HPDE6-E6E7 (cell line): ENCODE data around the gene CTSV.
A peak's percentile ranks its signal among the peaks of the same experiment; 100 is the strongest.
"Not testable (repeated sequence)": the region's sequence is repeated elsewhere in the genome, so short reads cannot be mapped to it uniquely, and the experiment has no call there.

ENCODE experiments used
- DNase-seq: peaks from one replicate; pipeline ENCODE4 v3.0.0; 2011; ENCODE audit warnings: missing footprints; ENCODE audit errors: extremely low spot score

The CTSV gene

GRCh38 chr9:97041898-97042297, 3.0 kb upstream of the CTSV start:
- DNase-seq = peak; percentile 42

DNA sequence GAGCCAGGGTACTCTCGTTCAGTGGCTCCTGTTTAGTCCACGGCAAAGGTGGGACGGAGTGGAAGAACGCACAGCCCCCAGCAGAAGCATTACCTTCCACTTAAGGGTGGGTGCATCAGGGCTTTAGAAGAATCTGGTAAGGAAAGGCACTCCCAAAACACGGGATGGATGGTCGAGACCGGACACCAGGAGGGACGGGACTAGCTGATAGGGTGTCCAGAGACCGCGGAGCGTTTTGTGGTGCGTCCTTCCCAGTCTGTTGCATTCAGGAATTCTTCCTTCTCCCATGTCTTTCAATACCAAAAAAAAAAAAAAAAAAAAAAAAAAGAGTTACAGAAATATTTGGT, 545 bp upstream of the CTSV start:
- peak; percentile 48 for DNase-seq

DNA sequence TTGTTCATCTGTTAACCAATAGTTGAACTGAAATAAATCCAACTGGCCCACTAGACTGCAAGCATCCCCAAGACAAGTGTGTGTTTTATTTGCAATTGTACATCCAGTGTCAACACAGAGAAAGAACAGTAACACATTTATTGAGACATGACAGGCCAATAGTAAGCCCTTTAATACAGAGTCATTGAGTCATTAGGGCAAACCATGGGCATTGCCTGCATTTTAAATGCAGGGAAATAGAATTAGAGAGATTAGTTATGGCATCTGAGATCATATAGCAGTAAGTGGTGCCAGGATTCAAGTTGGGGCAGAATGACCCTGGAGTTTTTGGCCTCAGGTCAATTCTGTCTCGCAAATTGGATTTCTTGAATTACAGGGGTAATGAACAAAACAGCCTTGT, 15.4 kb downstream of the CTSV start:
- DNase-seq = not testable (repeated sequence)

DNA sequence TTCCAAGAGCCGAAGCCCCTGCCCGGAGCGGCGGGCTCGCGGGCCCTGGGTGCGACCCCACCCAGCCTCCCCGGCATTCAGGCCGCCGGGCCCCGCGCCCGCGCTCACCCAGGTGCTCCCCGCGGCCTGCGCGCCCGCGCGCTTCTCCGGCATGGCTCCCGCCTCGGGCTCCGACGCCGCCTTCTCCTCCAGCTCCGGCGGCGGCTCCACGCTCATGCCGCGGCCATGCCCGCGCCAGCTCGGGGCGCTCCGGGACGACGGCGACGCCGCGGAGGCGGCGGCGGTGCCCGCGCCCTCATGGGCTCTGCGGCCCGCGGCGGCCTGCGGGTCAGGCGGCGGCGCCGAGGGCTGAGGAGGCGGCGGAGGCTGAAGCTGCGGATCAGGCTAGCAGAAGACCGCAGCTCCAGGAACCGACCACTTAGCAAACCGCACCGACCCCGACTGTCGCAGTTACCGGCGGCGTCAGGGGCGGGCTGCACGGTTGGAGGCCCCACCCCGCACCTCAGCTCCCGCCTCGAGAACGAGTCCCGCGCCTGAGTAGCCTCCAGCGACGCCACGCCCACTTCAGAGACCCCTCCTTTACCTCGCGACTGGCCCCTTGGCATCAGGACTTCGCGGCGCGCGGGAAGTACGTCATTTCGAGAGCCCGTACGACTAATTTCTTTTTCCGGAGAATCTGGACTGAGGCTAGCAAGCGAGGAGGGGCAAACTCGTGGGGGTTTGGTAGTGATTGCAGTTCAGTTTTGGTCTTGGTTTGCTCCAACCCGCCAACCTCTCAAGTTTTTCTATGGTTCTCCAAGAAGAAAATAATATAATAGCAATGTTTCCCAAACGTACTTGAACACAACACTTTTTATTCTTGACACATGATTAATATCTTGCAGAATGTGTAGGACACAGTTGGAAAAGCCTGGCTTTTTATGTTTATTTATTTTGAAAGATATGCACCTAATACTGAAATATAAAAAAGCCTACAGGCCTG, 25.5 kb downstream of the CTSV start:
- peak; percentile 12 for DNase-seq

DNA sequence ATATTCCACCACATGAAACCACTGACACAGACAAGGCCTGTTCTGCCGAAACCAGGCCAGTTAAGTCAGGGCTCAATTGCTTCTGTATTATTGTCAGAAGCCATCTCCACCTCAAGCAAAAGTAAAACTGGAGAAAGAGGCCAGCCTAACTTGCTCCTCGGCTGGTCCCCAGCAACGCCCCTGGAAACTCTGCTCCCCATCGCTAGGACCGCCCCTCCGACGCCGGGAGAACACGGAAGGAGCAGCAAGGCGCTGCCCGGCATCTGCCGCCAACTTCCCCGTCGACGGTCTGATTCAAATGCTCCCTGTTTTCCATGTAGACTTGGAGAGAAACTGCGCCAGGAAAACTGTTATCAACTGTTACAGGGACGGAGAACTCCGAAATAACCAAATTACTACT, 26.3 kb downstream of the CTSV start:
- DNase-seq = not testable (repeated sequence)

DNA sequence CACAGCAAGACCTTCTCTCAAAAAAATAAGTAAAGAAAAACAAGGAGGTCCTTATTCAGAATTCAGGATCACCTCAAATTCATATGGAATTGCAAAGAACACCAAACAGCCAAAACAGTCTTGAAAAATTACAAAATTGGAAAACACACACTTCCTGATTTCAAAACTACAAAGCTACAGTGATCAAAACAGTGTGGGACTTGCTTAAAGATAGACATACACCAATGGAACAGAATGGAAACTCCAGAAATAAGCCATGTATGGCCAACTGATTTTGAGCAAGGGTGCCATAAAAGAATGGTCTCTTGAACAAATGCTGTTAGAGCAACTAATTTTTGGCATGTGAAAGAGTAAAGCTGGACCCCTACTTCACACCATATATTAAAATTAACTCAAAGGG, 36.7 kb downstream of the CTSV start:
- not testable (repeated sequence) for DNase-seq

DNA sequence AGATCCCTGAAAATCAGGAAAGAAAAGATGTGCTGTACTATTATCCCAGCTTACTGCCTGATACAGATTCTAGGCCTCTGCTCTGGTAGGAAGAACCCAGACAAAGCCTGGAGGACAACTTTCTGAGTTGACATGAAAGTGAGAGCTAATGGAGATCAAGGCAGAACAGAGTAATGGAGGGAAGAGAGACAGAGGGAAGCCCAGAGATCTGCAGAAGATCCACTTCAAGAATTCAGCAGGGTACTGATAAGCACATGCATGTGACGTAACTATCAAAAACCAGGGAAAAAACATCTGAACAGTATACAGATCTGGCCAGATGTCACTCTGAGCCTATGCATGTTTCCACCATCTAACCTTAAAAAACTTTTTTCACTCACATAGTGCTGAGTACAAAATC, 37.6 kb downstream of the CTSV start:
- not testable (repeated sequence) for DNase-seq

DNA sequence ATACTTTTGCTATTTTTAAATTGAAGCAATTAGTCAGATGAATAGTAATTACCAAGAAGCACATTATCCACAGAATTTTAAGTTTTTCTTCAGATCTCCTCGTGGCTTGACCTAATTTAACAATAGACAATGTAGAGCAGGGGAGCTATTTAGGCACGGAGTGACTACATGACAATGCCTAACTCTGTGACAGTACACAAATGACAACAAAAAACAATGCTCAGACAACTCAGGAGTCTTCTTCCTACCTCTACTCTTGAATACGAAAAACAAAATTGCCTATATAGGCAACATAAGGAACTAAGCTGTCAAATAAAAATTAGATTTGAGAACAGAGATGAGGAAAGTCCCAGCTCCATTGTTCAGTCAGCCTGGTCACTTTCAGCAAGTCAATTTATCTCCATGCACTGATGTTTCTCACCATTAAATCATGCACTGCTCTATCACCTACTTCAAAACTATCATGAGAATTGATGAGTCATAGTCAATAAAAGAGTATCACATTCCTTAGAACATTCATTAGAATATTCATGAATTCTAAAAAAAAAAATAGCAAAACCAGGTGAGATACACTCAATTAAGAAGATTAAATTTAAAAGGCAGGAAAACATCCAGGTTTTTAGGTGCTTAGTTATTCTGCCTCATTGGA, 38.7 kb downstream of the CTSV start:
- not testable (repeated sequence) for DNase-seq

DNA sequence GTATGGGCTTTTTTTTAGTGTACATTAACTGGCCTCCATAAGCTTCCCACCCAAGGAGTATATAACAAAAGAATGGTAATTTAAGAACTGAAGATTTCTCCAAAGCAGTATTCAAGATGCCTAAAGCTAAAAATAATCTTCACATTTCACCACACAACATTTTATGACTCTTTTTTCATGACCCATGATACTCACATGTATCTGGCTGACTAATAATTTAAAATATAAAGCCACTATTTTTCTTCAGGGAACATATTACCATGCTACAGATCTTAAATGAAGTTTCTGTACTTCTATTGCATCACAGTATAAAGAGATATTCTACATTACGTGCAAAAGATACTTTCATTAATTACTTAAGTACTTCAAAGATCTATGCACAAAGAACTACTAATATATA, 39.2 kb downstream of the CTSV start:
- not testable (repeated sequence) for DNase-seq

DNA sequence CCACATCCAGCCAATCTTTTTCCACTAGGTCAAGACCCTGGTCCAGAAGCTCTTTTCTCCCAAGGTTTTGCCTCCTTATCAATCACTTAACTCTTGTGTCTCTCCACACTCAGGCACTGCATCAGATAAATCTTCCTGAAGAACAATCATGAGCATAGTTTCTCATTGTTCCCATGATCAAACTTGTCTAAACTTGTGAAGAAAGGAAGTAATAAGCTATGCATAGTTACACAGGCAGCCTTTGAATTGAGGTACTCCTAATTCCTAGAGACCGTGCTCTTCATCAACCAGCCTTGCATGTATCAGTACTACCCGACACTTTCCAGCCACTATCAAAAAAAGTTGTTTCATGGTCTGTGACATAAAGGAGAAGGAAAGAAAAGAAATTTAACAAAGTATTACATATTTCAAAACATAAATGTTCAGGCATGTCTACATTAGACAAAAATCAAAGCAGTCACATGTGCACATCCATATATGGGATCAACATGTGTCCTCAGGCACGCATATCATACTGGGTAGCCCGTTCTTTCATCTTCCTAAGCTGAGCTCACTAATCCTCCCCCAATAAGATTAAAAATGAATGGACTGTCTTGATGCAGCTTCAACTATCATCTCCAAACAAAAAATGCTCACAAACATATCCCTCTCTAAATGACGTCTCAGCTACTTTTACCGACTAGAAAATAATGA, 41.8 kb downstream of the CTSV start:
- not testable (repeated sequence) for DNase-seq

DNA sequence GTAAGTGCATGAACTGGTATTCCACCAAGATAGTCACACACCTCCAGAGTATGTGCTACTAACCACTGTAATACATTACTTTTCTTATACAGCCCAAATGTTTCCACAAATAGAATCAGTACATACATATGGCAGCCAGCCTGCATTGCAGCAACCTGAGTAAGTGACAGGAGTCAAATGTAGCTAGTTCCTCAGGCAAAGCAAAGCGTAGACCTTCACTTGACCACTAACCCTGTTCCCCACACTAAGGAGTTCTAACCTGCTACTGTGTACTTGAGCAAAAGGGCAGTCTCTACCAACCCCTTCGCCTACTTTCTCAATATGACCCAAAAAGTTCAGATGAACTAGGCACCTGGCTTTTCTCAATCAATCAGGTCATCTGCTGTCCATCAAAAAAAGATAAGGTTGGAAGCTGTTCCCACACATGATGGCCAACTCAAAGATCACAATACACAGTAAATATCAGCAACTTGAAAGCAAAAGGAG, 44.4 kb downstream of the CTSV start:
- not testable (repeated sequence) for DNase-seq

DNA sequence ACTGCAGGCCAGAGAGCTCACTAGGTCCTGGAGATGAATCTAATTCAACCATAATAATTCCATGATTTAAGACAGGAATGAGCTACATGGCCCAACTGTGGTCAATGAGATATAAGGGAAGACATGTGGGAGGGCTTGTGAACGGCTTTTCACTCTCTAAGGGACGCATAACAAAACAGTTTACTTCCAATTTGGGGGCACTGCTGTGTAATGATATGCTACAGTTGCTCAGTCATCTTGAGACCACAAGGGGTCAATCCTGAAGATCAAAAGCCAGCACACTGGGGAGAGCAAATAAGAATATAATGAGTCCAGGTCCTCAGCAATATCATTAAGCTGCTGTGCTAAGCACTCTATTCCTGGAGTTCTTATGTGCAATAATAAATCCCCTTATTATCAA, 46.6 kb downstream of the CTSV start:
- DNase-seq = not testable (repeated sequence)

GRCh38 chr9:96989747-96990318, 49.1 kb downstream of the CTSV start:
- not testable (repeated sequence) for DNase-seq

- DNase-seq = not testable (repeated sequence)
Observed at GRCh38 chr9:96984887-96985286, 54.1 kb downstream of the CTSV start.

GRCh38 chr9:96984139-96984538, 54.8 kb downstream of the CTSV start:
- DNase-seq = not testable (repeated sequence)

- not testable (repeated sequence) for DNase-seq
Observed at GRCh38 chr9:96983496-96984122, 55.3 kb downstream of the CTSV start.
